CD1c-positive myeloid dendritic cell (primary cell): ENCODE results near the gene CFAP74.

ENCODE experiments used
- DNase-seq: peaks from one replicate; pipeline ENCODE4 v3.0.0-alpha.2; 2016; ENCODE audit errors: extremely low spot score

Gene CFAP74

GRCh38 chr1:1874901-1875300 lies 128.7 kb downstream of the CFAP74 start:
- no peak for DNase-seq

- DNase-seq: no peak
Measured at GRCh38 chr1:1873186-1873585, 130.4 kb downstream of the CFAP74 start.

- no peak for DNase-seq
Measured at GRCh38 chr1:1872329-1872994, 131.1 kb downstream of the CFAP74 start.
